CD14-positive monocyte (primary cell): ENCODE results near the gene LGALS3BP. TPM values are rescaled to one million over a fixed set of nuclear protein-coding genes. Genes with fewer than 3 reads are reported as not detected.
A peak's percentile ranks its signal among the peaks of the same experiment; 100 is the strongest.

Source experiments
- DNase-seq, 3 donors: peaks; one replicate each; pipeline ENCODE4 v3.0.0-alpha.2; 2011 to 2022
- H2AFZ ChIP-seq: 2 replicates; pipeline ENCODE4 v1.6.0; 2012; ENCODE audit warnings: mild to moderate bottlenecking, low read depth, low read length, inconsistent platforms; ENCODE audit not compliant: insufficient read depth, poor library complexity, severe bottlenecking
- H3K27ac ChIP-seq, 2 donors: 1 replicate in 1 of 2; 2 replicates in 1 of 2; pipeline ENCODE4 v1.5.1; 2012 to 2013; ENCODE audit warnings: low read length in 2 of 2, control low read depth in 1 of 2, inconsistent platforms in 1 of 2, low read depth in 1 of 2, mild to moderate bottlenecking in 1 of 2
- H3K27me3 ChIP-seq, 2 donors: one replicate each; pipeline versions ENCODE4 v1.6.0 to v1.6.1; 2011 to 2013; ENCODE audit warnings: low read length in 2 of 2; ENCODE audit not compliant: control insufficient read depth in 2 of 2, insufficient read depth in 2 of 2
- H3K36me3 ChIP-seq, 2 donors: replicated peaks in 1 of 2; 1 replicate in 1 of 2; 2 replicates in 1 of 2; pipeline versions ENCODE4 v1.5.1 to v1.6.1; 2012 to 2013; ENCODE audit warnings: low read length in 2 of 2, control low read depth in 1 of 2, inconsistent platforms in 1 of 2, mild to moderate bottlenecking in 1 of 2; ENCODE audit not compliant: insufficient read depth in 2 of 2, control insufficient read depth in 1 of 2
- H3K4me1 ChIP-seq, 2 donors: 1 replicate in 1 of 2; 2 replicates in 1 of 2; pipeline versions ENCODE4 v1.5.1 to v1.6.1; 2012 to 2013; ENCODE audit warnings: low read length in 2 of 2, control low read depth in 1 of 2, inconsistent platforms in 1 of 2, mild to moderate bottlenecking in 1 of 2, moderate library complexity in 1 of 2; ENCODE audit not compliant: insufficient read depth in 2 of 2, control insufficient read depth in 1 of 2
- H3K4me2 ChIP-seq: replicated peaks from 2 replicates; pipeline ENCODE3; 2012; ENCODE audit warnings: low read length, moderate library complexity, mild to moderate bottlenecking; ENCODE audit not compliant: poor library complexity, severe bottlenecking; ENCODE audit errors: extremely low read depth
- H3K4me3 ChIP-seq, 3 experiments: fragments of 200-600 bp in 1 of 3; sonication (generic) in 1 of 3; replicated peaks in 1 of 3; 1 replicate in 2 of 3; 2 replicates in 1 of 3; pipeline ENCODE4 v1.5.1; 2011 to 2013; ENCODE audit warnings: low read length in 3 of 3, mild to moderate bottlenecking in 3 of 3, control low read depth in 2 of 3, low read depth in 2 of 3, inconsistent platforms in 1 of 3, moderate library complexity in 1 of 3
- H3K79me2 ChIP-seq: 2 replicates; pipeline ENCODE4 v1.6.0; 2012; ENCODE audit warnings: mild to moderate bottlenecking, control low read depth, inconsistent platforms, low read length, moderate library complexity; ENCODE audit not compliant: insufficient read depth
- H3K9ac ChIP-seq: 2 replicates; pipeline ENCODE4 v1.6.0; 2017; ENCODE audit warnings: low read length, mild to moderate bottlenecking; ENCODE audit not compliant: insufficient read depth, poor library complexity, severe bottlenecking
- H3K9me3 ChIP-seq, 2 donors: replicated peaks in 1 of 2; 1 replicate in 1 of 2; 2 replicates in 1 of 2; pipeline versions ENCODE4 v1.5.1 to v1.6.1; 2012 to 2013; ENCODE audit warnings: low read length in 2 of 2, control low read depth in 1 of 2; ENCODE audit not compliant: control insufficient read depth in 1 of 2, insufficient read depth in 1 of 2
- H4K20me1 ChIP-seq: 2 replicates; pipeline ENCODE4 v1.6.0; 2012; ENCODE audit warnings: mild to moderate bottlenecking, low read length, control low read depth, moderate library complexity; ENCODE audit not compliant: insufficient read depth
- H3K27ac Mint-ChIP-seq, 7 donors: one replicate each; pipeline ENCODE4 v1.8.0; 2020; ENCODE audit warnings: mild to moderate bottlenecking in 7 of 7, mixed read lengths in 7 of 7, moderate library complexity in 6 of 7, inconsistent platforms in 2 of 7
- H3K27me3 Mint-ChIP-seq, 3 donors: one replicate each; pipeline ENCODE4 v1.8.0; 2021 to 2022; ENCODE audit warnings: low read depth in 3 of 3, mild to moderate bottlenecking in 3 of 3, mixed read lengths in 3 of 3, moderate library complexity in 3 of 3, inconsistent platforms in 1 of 3
- H3K36me3 Mint-ChIP-seq, 2 donors: one replicate each; pipeline ENCODE4 v1.8.0; 2020; ENCODE audit warnings: mixed read lengths in 2 of 2, inconsistent platforms in 1 of 2, mild to moderate bottlenecking in 1 of 2
- H3K4me1 Mint-ChIP-seq: one replicate; pipeline ENCODE4 v1.8.0; 2020; ENCODE audit warnings: mild to moderate bottlenecking, mixed read lengths
- H3K4me3 Mint-ChIP-seq, 2 donors: one replicate each; pipeline ENCODE4 v1.8.0; 2020; ENCODE audit warnings: mild to moderate bottlenecking in 2 of 2, mixed read lengths in 2 of 2, moderate library complexity in 1 of 2
- H3K9me3 Mint-ChIP-seq, 7 donors: one replicate each; pipeline ENCODE4 v1.8.0; 2020 to 2022; ENCODE audit warnings: mixed read lengths in 7 of 7, mild to moderate bottlenecking in 6 of 7, moderate library complexity in 6 of 7, inconsistent platforms in 2 of 7
- CTCF ChIP-seq: fragments of 200-600 bp; IDR thresholded peaks from one replicate; pipeline ENCODE4 v1.8.0; 2022; ENCODE audit warnings: antibody characterized with exemption, mild to moderate bottlenecking
- WGBS: methylation state at CpG from one replicate; pipeline ENCODE4 v1.1.5; 2013; ENCODE audit warnings: missing lambda C conversion rate; ENCODE audit not compliant: insufficient coverage; 5-methylcytosine and 5-hydroxymethylcytosine counted together
- intact Hi-C, 2 donors: fragments of 100-400 bp; cut with micrococcal nuclease; formaldehyde crosslinking; loops; one replicate each; pipeline versions ENCODE4 v1.15.0 to v1.15.1; 2023
- polyA plus RNA-seq, 3 donors: library from polyadenylated mRNA; depleted of rRNA in 1 of 3; unstranded in 2 of 3; stranded (reverse) in 1 of 3; fragments of 300-500 nt in 2 of 3; fragments of >200 nt in 1 of 3; fragmentation: Illumina TruSeq in 2 of 3; gene quantifications; 1 replicate in 2 of 3; 2 replicates in 1 of 3; pipeline ENCODE4 v1.2.3, GENCODE V29; 2012 to 2021

LGALS3BP gene
- polyA plus RNA-seq, 3 donors: 11.4 to 12.0 (median 11.7) TPM

DNA sequence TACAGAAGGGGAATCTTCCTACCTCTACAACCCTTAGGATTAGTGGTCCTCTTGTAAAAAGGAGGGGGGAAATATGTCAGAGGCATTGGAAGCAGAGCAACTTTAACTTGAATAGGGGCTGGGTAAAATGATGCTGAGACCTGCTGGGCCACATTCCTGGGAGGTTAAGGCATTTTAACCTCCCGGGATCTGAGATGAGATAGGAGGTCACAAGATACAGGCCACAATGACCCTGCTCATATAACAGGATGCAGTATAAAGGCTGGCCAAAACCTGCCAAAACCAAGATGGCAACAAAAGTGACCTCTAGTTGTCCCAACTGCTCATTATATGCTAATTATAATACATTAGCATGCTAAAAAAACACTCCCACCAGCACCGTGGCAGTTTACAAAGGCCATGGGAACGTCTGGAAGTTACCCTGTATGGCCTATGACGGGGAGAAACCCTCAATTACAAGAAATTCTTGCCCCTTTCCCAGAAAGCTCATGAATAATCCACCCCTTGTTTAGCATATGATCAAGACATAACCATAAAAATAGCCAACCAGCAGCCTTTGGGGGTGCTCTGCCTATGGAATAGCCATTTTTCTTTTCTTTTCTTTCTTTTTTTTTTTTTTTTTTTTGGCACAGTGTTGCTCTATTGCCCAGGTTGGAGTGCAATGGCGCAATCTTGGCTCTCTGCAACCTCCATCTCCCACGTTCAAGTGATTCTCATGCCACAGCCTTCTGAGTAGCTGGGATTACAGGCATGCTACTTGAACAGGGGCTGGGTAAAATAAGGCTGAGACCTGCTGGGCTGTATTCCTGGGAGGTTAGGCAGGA is 38.0 kb upstream of the LGALS3BP start:
- Histone ChIP-seq H3K4me2 (no peak overlapping the region), H3K4me1 (no peaks in the 10 kb centered on the region), H3K79me2 (no peaks in the 10 kb centered on the region), H3K9ac (no peak overlapping the region), H3K27me3 (peaks cover 15 to 28% of the 10 kb centered on the region in 2 donors), H3K27ac (no peak overlapping the region), H3K4me3 (no peak overlapping the region), H2AFZ (no peak overlapping the region), H3K9me3 (peaks cover 5 to 8% of the 10 kb centered on the region in 2 donors), H4K20me1 (no peaks in the 10 kb centered on the region), H3K36me3 (no peaks in the 10 kb centered on the region)
- H3K9me3 Mint-ChIP-seq: peaks cover 2 to 19% (median 7%) of the 10 kb centered on the region in 7 donors
- H3K27me3 Mint-ChIP-seq: peaks cover 30 to 40% (median 35%) of the 10 kb centered on the region in 3 donors
- 92% methylated on average over 3 of the region's 6 CpGs for WGBS
- no peak overlapping the region for H3K4me3 Mint-ChIP-seq
- intact Hi-C loops: no loop called here
- DNase-seq: no peak
- TF ChIP-seq CTCF: no peak
- no peak overlapping the region for H3K27ac Mint-ChIP-seq
- H3K36me3 Mint-ChIP-seq: peaks cover 0 to under 1% of the 10 kb centered on the region in 2 donors
- H3K4me1 Mint-ChIP-seq: no peaks in the 10 kb centered on the region

- no peak for DNase-seq
- Histone ChIP-seq H3K79me2 (peaks cover 2% of the 10 kb centered on the region), H3K4me2 (no peak overlapping the region), H3K27me3 (no peaks in the 10 kb centered on the region), H4K20me1 (no peaks in the 10 kb centered on the region), H2AFZ (no peak overlapping the region), H3K4me1 (peaks cover 7 to 8% of the 10 kb centered on the region in 2 donors), H3K4me3 (no peak overlapping the region), H3K9me3 (peaks cover 5 to 8% of the 10 kb centered on the region in 2 donors), H3K9ac (no peak overlapping the region), H3K27ac (no peak overlapping the region), H3K36me3 (no peaks in the 10 kb centered on the region)
- Mint-ChIP-seq H3K4me1 (peaks cover 6% of the 10 kb centered on the region), H3K4me3 (peak overlapping the region in 1 of 2 donors; percentile 69), H3K27me3 (peaks cover 3 to 12% (median 9%) of the 10 kb centered on the region in 3 donors), H3K36me3 (no peaks in the 10 kb centered on the region), H3K27ac (no peak overlapping the region), H3K9me3 (peaks cover 2 to 19% (median 7%) of the 10 kb centered on the region in 7 donors)
- WGBS: 100% methylated on average over 2 of the region's 2 CpGs
- TF ChIP-seq CTCF: no peak
- intact Hi-C loops: no loop called here
Observed at GRCh38 chr17:79014158-79014758, 34.5 kb upstream of the LGALS3BP start.
